ENCODE measurements around the gene PCNX3.

GRCh38 chr11:65644837-65645236, 29.3 kb downstream of the PCNX3 start:
- TF ChIP-seq, protein P1, sequence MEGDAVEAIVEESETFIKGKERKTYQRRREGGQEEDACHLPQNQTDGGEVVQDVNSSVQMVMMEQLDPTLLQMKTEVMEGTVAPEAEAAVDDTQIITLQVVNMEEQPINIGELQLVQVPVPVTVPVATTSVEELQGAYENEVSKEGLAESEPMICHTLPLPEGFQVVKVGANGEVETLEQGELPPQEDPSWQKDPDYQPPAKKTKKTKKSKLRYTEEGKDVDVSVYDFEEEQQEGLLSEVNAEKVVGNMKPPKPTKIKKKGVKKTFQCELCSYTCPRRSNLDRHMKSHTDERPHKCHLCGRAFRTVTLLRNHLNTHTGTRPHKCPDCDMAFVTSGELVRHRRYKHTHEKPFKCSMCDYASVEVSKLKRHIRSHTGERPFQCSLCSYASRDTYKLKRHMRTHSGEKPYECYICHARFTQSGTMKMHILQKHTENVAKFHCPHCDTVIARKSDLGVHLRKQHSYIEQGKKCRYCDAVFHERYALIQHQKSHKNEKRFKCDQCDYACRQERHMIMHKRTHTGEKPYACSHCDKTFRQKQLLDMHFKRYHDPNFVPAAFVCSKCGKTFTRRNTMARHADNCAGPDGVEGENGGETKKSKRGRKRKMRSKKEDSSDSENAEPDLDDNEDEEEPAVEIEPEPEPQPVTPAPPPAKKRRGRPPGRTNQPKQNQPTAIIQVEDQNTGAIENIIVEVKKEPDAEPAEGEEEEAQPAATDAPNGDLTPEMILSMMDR (IDR thresholded peaks at IDR 0.05), result no peak
- TF ChIP-seq POLR2A (IDR thresholded peaks at IDR 0.05), result no peak
